Measurements from ENCODE around the gene SDHA. TPM values are rescaled to one million over a fixed set of nuclear protein-coding genes. Genes with fewer than 3 reads are reported as not detected.

Gene SDHA
- total and polyA plus RNA-seq, 4 donors = 60.0 to 105 (median 91.4) TPM

- Histone ChIP-seq H3K27me3 (ENCODE audit: control insufficient read depth in 3 of 3, insufficient read depth in 3 of 3, low read length in 2 of 3) (no peaks in the 10 kb centered on the region), H3K4me1 (ENCODE audit: control insufficient read depth in 5 of 5, insufficient read depth in 5 of 5, low read length in 5 of 5) (no peaks in the 10 kb centered on the region), H3K27ac (ENCODE audit: low read depth in 1 of 2, low read length in 1 of 2) (no peak overlapping the region), H3K9me3 (ENCODE audit: control insufficient read depth in 4 of 4, insufficient read depth in 3 of 4, low read length in 3 of 4) (no peaks in the 10 kb centered on the region), H3K4me3 (no peak overlapping the region), H3K9ac (ENCODE audit: insufficient read depth in 1 of 2, low read length in 2 of 2) (no peak overlapping the region), H3K36me3 (ENCODE audit: control insufficient read depth in 4 of 4, insufficient read depth in 4 of 4, low read length in 4 of 4) (peaks cover 0 to 6% (median 3%) of the 10 kb centered on the region in 4 donors)
- WGBS, 2 donors = 82 to 89% methylated on average over 12 of the region's 12 CpGs
- no peak for DNase-seq
- TF ChIP-seq CTCF (IDR thresholded peaks at IDR 0.05; ENCODE audit: control extremely low read depth, extremely low read depth) = no peak
- no peak for ATAC-seq (ENCODE audit: insufficient read depth, low FRiP score)
Observed at GRCh38 chr5:197892-198489, 20.1 kb upstream of the SDHA start.

GRCh38 chr5:198516-199196 is 19.5 kb upstream of the SDHA start:
- Histone ChIP-seq H3K27ac (ENCODE audit: low read depth in 1 of 2, low read length in 1 of 2) (no peak overlapping the region), H3K27me3 (ENCODE audit: control insufficient read depth in 3 of 3, insufficient read depth in 3 of 3, low read length in 2 of 3) (no peaks in the 10 kb centered on the region), H3K4me3 (no peak overlapping the region), H3K9me3 (ENCODE audit: control insufficient read depth in 4 of 4, insufficient read depth in 3 of 4, low read length in 3 of 4) (no peaks in the 10 kb centered on the region), H3K9ac (ENCODE audit: insufficient read depth in 1 of 2, low read length in 2 of 2) (no peak overlapping the region), H3K36me3 (ENCODE audit: control insufficient read depth in 4 of 4, insufficient read depth in 4 of 4, low read length in 4 of 4) (peaks cover 0 to 11% (median 3%) of the 10 kb centered on the region in 4 donors), H3K4me1 (ENCODE audit: control insufficient read depth in 5 of 5, insufficient read depth in 5 of 5, low read length in 5 of 5) (no peaks in the 10 kb centered on the region)
- no peak for TF ChIP-seq CTCF (IDR thresholded peaks at IDR 0.05; ENCODE audit: control extremely low read depth, extremely low read depth)
- ATAC-seq (ENCODE audit: insufficient read depth, low FRiP score) (no peak), DNase-seq (no peak)
- 97% methylated on average over 21 of the region's 21 CpGs for WGBS, 2 donors

GRCh38 chr5:199197-199949 is 18.7 kb upstream of the SDHA start:
- TF ChIP-seq CTCF (IDR thresholded peaks at IDR 0.05; ENCODE audit: control extremely low read depth, extremely low read depth) = no peak
- no peak overlapping the region for H3K27ac ChIP-seq (ENCODE audit: low read depth in 1 of 2, low read length in 1 of 2)
- H3K4me3 ChIP-seq = no peak overlapping the region
- peaks cover 0 to 14% (median 4%) of the 10 kb centered on the region in 4 donors for H3K36me3 ChIP-seq (ENCODE audit: control insufficient read depth in 4 of 4, insufficient read depth in 4 of 4, low read length in 4 of 4)
- no peaks in the 10 kb centered on the region for H3K27me3 ChIP-seq (ENCODE audit: control insufficient read depth in 3 of 3, insufficient read depth in 3 of 3, low read length in 2 of 3)
- no peaks in the 10 kb centered on the region for H3K4me1 ChIP-seq (ENCODE audit: control insufficient read depth in 5 of 5, insufficient read depth in 5 of 5, low read length in 5 of 5)
- H3K9me3 ChIP-seq (ENCODE audit: control insufficient read depth in 4 of 4, insufficient read depth in 3 of 4, low read length in 3 of 4) = no peaks in the 10 kb centered on the region
- no peak overlapping the region for H3K9ac ChIP-seq (ENCODE audit: insufficient read depth in 1 of 2, low read length in 2 of 2)
- WGBS, 2 donors = 93 to 94% methylated on average over 16 of the region's 16 CpGs
- no peak for ATAC-seq (ENCODE audit: insufficient read depth, low FRiP score)
- no peak for DNase-seq
